HT1080 (cell line): ENCODE results near the gene MYADML2. TPM values are rescaled to one million over a fixed set of nuclear protein-coding genes. Genes with fewer than 3 reads are reported as not detected.

Source experiments
- DNase-seq: peaks from one replicate; pipeline ENCODE4 v3.0.0-alpha.2; 2015; ENCODE audit warnings: low read depth
- total RNA-seq: library from RNA; depleted of rRNA; stranded (reverse); fragments of >200 nt; shearing (Covaris generic); gene quantifications from 2 replicates; pipeline ENCODE4 v1.2.3, GENCODE V29; 2014

Gene MYADML2
- total RNA-seq, 1 experiment from 2014 or later = not detected

GRCh38 chr17:81940538-81941483 lies 6.2 kb downstream of the MYADML2 start:
- no peak for DNase-seq

GRCh38 chr17:81939881-81940385 lies 7.1 kb downstream of the MYADML2 start:
- DNase-seq = no peak

- DNase-seq = no peak
These were observed 7.8 kb downstream of the MYADML2 start for GRCh38 chr17:81939218-81939617.

GRCh38 chr17:81935709-81936084 lies 11.3 kb downstream of the MYADML2 start:
- no peak for DNase-seq

- no peak for DNase-seq
These were observed 12.0 kb downstream of the MYADML2 start for GRCh38 chr17:81934850-81935708.

- DNase-seq = no peak
These were observed 12.8 kb downstream of the MYADML2 start for GRCh38 chr17:81934098-81934757.

- no peak for DNase-seq
These were observed 13.8 kb downstream of the MYADML2 start for GRCh38 chr17:81933178-81933699.

GRCh38 chr17:81932333-81932983 lies 14.6 kb downstream of the MYADML2 start:
- no peak for DNase-seq

- DNase-seq = no peak
These were observed 15.3 kb downstream of the MYADML2 start for GRCh38 chr17:81931557-81932332.

- no peak for DNase-seq
These were observed 15.9 kb downstream of the MYADML2 start for GRCh38 chr17:81931189-81931556.

GRCh38 chr17:81930142-81931125 lies 16.6 kb downstream of the MYADML2 start:
- no peak for DNase-seq

GRCh38 chr17:81929253-81930141 lies 17.5 kb downstream of the MYADML2 start:
- DNase-seq = no peak

- DNase-seq = no peak
These were observed 18.3 kb downstream of the MYADML2 start for GRCh38 chr17:81928544-81929252.

- DNase-seq = peak; percentile 95
These were observed 19.1 kb downstream of the MYADML2 start, which contains the start of gene MAFG for GRCh38 chr17:81927653-81928543. Gene MAFG (minus strand): TSS chr17:81927735. CDS start chr17:81923185, 4,550 bp downstream.

- DNase-seq = no peak
These were observed 19.8 kb downstream of the MYADML2 start for GRCh38 chr17:81927152-81927652.
